ENCODE data around the gene PMF1.

PMF1 gene

DNA sequence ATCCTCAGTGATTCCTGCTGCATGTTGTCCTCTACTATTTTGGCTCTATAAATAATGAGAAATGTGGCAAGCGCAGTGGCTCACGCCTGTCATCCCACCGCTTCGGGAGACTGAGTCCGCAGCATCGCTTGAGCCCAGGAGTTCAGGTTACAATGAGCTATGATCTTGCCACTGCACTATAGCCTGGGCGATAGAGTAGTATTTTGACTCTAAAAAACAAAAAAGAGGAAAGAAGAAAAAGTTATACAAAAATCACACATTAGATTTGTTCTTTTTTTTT, 19.7 kb upstream of the PMF1 start:
- DNase-seq (ENCODE audit: low read depth): no peak
- TF ChIP-seq, protein P1, sequence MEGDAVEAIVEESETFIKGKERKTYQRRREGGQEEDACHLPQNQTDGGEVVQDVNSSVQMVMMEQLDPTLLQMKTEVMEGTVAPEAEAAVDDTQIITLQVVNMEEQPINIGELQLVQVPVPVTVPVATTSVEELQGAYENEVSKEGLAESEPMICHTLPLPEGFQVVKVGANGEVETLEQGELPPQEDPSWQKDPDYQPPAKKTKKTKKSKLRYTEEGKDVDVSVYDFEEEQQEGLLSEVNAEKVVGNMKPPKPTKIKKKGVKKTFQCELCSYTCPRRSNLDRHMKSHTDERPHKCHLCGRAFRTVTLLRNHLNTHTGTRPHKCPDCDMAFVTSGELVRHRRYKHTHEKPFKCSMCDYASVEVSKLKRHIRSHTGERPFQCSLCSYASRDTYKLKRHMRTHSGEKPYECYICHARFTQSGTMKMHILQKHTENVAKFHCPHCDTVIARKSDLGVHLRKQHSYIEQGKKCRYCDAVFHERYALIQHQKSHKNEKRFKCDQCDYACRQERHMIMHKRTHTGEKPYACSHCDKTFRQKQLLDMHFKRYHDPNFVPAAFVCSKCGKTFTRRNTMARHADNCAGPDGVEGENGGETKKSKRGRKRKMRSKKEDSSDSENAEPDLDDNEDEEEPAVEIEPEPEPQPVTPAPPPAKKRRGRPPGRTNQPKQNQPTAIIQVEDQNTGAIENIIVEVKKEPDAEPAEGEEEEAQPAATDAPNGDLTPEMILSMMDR (IDR thresholded peaks at IDR 0.05; ENCODE audit: control insufficient read depth, extremely low read depth, insufficient read depth): no peak

GRCh38 chr1:156193488-156194299, 19.1 kb upstream of the PMF1 start, which contains the start of gene SLC25A44:
Gene SLC25A44, plus strand, starts transcription at chr1:156194104. Its CDS starts 5,744 bp downstream, at chr1:156199848.
- peak; percentile 99 for DNase-seq (ENCODE audit: low read depth)
- TF ChIP-seq, protein P1 (IDR thresholded peaks at IDR 0.05; ENCODE audit: control insufficient read depth, extremely low read depth, insufficient read depth): peak; percentile 26; the same call in 1 of the 2 replicates
- peak within 1 kb of the TSS; percentile 73 for H3K4me3 ChIP-seq (ENCODE audit: low read depth, low read length)

More for the DNA sequence above, 19.7 kb upstream of the PMF1 start:
- H3K4me3 ChIP-seq (ENCODE audit: low read depth, low read length): peak overlapping the region; percentile 73

DNA sequence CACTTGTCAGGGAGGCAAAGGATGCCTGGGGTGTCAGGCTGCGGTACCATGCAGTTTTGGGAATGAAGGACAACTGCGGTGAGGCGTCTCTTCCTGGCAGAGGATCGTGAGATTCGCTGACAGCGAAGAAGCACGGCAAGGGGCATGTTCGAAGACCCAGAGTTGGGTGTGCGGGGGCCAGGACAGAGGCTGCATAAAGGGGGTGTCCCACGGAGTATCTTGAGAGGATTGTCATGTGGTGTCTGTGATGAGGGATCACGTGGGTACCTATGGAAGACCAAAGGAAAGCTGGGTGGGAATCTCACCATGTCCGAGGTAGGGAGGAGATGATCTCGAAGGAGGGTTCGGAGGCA, 18.5 kb upstream of the PMF1 start:
- peak overlapping the region; percentile 73 for H3K4me3 ChIP-seq (ENCODE audit: low read depth, low read length)

GRCh38 chr1:156195853-156196252, 17.0 kb upstream of the PMF1 start:
- no peak for DNase-seq (ENCODE audit: low read depth)
- TF ChIP-seq, protein P1 (IDR thresholded peaks at IDR 0.05; ENCODE audit: control insufficient read depth, extremely low read depth, insufficient read depth): no peak
- H3K4me3 ChIP-seq (ENCODE audit: low read depth, low read length): no peak overlapping the region

More for the DNA sequence above, 18.5 kb upstream of the PMF1 start:
- TF ChIP-seq, protein P1 (IDR thresholded peaks at IDR 0.05; ENCODE audit: control insufficient read depth, extremely low read depth, insufficient read depth): no peak
- DNase-seq (ENCODE audit: low read depth): no peak

DNA sequence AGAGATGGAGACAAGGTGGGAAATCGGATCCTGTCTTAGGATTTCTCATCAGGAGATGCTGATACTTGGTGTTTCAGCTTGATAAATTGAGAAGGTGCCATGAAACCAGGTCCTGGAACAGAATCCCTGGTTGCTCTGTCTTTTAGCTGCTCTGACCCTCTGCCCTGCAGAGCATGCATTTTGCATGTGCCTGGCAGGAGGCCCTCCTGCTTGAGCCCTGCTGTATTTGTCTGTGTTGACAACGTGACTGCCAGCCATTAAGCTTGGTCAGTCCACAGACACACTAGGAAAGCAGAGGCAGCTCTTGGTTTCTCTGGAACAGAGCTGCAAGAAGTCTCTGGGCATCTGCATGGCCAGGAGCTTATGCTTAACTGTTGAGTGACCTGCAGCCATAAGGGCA, 16.4 kb upstream of the PMF1 start:
- no peak for DNase-seq (ENCODE audit: low read depth)
- no peak overlapping the region for H3K4me3 ChIP-seq (ENCODE audit: low read depth, low read length)
- TF ChIP-seq, protein P1 (IDR thresholded peaks at IDR 0.05; ENCODE audit: control insufficient read depth, extremely low read depth, insufficient read depth): no peak

GRCh38 chr1:156198831-156199349, 13.9 kb upstream of the PMF1 start:
- no peak for DNase-seq (ENCODE audit: low read depth)
- H3K4me3 ChIP-seq (ENCODE audit: low read depth, low read length): no peak overlapping the region
- TF ChIP-seq, protein P1 (IDR thresholded peaks at IDR 0.05; ENCODE audit: control insufficient read depth, extremely low read depth, insufficient read depth): no peak
